Fibroblast of skin of abdomen (primary cell): ENCODE results near the gene DYSF.
A peak's percentile ranks its signal among the peaks of the same experiment; 100 is the strongest.

Experiments used
- DNase-seq: peaks from one replicate; pipeline ENCODE4 v3.0.0-alpha.2; 2013

The DYSF gene

DNA sequence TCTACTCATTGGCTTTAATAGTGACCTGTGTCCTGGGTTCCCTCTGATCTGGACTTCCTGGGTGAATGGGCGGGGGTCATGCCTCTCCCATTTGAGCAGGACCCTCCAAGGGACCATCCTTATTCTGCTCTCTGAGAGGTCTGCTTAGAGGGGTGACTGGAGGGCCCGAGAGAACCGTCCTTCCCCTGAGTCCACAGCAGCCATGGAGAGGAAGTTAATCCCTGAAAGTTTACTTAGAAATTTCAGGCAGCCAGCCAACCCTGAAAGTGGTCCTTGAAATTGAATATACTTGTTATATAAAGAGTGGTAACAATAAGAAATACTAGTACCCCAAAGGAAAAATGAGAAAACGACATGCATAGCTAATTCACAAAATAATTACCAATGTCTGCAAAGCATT, 226.1 kb downstream of the DYSF start:
- DNase-seq: no peak

DNA sequence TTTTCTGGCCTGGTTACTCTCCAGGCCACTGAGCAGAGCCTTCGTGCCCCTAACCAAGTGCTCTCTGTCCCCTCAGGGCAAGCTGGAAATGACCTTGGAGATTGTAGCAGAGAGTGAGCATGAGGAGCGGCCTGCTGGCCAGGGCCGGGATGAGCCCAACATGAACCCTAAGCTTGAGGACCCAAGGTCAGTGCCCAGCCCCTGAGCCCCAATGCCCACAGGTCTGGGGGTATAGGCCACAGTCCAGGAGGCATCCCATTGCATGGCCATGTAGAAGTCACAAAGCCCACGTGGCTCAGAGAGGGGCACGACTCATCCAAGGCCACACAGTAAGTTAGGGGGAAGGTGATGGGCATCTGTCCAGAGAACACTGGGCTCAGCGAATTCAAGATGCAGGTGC, 227.6 kb downstream of the DYSF start:
- DNase-seq: no peak

DNA sequence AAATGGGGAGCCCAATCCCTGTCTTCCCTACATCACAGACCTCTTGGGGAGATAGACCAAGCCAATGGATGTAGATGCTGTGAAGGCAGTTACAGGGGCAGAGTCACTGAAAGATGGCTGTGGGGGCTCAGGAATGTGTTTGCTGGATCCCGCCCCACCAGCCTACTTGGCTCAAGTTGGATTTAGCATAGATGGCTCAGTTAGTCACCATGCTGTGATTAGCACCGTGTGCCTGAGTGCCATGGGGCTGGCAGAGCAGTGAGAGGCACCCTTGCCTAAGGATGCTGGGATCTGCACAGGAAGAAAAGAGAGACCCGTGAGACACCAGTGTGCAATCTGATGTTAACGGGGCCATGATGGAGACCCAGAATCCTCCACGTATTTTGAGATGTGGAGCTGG, 228.3 kb downstream of the DYSF start:
- no peak for DNase-seq

DNA sequence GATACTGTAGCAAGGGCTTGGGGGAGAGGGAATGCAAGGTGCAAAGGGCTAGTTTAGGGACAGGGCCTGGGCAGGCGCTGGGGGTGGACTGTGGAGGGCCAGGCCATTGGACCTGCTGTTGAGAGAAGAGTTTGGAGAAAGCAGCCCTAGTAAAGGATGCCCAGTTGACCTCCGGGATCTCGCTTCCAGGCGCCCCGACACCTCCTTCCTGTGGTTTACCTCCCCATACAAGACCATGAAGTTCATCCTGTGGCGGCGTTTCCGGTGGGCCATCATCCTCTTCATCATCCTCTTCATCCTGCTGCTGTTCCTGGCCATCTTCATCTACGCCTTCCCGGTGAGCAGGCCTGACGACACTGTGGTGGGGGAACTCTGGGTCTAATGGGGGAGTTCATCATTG, 229.0 kb downstream of the DYSF start:
- no peak for DNase-seq

DNA sequence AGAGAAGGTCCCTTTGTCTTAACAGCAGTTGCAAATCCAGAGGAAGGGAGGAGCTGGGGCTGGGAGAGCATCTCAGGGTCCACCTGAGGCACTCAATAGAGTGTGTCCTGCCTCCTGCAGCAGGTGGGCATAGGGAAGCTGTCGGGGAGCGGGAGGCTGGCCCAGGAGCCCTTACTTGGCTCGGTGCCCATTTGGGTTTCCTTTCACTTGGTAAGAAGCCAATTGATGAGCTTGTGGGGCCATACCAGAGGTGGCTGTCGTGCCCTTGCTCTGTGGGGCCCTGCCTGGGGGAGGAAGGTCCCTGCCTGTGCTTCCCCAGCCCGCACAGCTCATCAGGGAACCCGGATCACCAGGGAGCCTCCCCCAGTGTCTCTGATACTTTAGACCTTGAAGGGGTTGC, 229.7 kb downstream of the DYSF start:
- no peak for DNase-seq

DNA sequence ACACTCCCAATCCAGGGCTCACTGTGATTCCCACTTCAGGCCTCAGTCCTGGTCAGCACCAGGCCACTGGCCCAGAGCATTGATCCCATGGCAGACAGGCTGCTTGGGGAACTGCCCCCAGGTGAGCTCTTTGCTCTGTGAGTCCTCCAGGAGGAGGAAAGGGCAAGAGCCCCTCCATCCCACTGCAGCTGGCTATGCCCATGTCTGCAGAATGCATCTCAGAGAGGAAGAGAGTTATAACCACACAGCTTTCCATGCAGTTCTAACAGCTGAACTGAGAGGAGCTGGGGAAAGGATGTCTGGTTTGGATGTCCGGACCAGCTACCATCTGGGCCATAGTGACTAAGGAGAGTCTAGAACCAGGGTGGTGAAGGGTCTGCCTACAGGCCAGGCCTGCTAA, 230.3 kb downstream of the DYSF start:
- no peak for DNase-seq

DNA sequence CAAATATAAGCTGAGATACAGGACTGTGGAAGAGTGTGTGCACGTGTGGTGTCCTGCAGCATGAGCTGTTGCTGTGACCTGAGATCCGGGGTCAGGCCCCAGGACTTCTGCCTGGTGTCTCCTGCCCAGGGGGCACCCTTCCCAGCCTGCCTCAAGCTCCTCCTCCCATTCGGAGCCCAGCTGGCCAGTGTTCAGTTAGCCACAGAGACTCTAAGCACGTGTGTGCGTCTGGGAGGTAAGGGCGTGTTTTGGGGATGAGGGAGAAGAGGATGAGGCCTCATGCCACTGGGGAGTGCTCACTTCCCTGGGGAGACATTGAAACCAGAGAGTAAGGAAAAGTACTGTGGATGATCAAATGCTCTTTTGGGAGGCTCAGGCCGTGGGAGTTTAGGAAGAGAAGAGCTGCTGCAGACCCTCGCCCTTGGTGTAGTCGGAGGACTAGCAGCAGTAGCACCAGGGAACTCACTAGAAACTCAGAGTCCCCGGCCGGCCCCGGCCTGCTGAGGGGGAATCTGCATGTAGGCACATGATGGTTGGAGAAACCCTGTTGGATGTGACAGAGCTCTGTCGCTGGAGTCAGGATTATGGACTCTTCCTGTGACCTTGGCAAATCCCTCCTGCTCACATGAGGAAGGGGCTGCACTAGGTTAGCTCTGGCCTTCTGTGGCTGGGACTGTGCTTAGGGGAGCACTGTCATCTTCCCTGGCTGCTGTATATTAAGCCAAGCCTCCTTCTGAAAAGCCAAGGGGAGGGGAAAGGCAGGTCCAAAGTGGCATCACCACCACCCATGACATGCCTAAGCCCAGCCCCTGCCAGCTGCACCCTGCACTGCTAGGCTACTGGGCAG, 231.1 kb downstream of the DYSF start:
- no peak for DNase-seq

DNA sequence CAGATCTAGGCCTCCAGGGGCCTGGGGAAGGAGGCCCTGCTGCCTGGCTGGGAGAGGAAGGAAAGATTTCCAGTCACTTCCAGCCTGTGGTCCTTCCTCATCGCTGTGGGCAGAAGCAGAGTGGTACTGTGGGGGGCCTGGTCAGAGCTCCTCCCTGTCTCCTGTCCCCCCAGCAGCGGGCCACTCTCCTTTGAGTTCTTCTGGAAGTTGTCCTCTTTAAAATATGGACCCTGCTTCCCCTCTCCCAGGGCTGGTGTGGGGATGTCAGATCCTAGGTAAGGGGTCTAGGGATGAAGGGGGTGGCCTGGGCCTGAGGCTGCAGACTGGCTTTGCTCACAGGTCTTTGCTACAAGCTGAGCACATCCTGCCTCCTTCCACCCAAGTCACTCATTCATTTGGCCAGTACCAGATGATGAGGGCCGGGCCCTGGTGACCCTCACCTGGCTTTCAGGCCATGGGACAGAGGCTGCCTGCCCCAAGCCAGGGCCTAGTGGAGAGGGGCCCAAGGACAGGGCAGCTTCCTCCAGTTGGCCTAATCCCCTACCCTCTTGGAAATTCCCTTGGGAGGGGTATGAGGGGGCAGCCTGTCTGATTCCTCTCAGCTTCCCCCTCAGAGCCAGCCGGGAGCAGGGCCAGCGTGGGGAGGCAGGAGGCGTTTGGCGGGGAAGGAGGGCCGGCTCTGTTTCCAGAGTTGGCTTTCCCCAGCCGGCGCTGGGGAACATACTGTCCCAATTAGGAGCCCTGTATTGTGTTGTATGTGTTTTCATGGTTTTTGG, 231.9 kb downstream of the DYSF start:
- DNase-seq: no peak

DNA sequence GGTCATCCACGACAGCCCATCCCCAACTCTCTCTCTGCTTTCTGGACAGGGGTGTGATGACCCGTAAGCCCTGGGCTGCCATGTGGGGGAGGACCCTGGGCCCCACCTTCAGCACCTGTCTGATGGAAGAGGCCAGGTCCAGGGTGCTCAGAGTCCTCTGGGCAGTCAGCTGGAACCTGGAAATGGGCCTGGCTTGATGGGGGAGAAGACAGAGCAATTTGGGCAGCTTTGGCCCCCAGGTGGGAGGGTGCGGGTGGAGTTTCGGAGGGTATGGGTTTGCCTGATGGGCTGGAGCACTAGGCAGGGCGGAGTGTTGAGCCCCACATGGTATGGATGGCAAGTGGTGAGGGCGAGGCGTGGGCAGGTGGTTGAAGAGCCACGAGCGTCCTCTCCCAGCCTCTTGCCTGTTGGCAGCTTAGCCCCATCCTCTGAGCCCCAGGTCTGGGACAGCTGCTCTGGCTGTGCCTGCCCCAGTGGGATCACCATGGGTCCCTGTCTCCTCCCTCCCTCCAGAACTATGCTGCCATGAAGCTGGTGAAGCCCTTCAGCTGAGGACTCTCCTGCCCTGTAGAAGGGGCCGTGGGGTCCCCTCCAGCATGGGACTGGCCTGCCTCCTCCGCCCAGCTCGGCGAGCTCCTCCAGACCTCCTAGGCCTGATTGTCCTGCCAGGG, 232.7 kb downstream of the DYSF start:
- no peak for DNase-seq

DNA sequence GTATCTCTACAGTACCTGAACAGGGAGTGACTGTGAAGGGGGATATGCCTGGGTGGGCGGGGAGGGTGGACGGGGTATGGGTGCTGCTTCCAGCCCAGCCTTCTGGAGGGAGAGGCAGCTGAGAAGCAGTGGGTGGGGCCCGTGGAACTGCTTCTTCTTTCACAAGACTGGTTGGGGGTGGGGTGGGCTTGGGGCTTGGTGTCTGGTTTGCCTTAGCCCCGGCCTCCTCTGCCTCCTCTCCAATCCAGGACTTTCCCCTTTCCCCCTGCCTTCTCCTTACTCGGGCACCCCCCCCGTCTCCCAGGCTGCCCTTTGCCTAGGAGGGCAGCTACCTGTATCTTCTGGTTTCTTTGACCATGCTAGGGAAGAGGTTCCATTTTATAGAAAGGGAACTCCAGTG, 233.4 kb downstream of the DYSF start:
- no peak for DNase-seq

DNA sequence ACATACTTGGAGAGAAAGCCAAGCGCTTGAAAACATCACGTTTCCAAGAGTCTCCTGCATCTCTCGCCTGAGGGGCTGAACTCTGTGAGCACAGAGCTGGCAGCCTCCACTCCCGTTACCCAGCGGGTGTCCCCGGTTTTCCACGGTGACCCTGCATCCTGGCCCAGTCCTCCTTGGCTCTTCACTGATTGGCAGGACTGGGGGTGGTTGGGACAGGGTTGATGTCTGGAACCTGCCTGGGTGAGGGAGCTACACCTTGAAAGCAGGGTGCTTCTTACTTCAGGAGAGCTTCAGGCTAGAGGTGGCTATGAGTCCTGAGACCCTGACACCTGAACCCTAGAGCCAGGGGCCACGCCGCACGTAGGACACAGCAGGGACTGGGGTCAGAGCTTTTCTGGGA, 234.1 kb downstream of the DYSF start:
- no peak for DNase-seq

DNA sequence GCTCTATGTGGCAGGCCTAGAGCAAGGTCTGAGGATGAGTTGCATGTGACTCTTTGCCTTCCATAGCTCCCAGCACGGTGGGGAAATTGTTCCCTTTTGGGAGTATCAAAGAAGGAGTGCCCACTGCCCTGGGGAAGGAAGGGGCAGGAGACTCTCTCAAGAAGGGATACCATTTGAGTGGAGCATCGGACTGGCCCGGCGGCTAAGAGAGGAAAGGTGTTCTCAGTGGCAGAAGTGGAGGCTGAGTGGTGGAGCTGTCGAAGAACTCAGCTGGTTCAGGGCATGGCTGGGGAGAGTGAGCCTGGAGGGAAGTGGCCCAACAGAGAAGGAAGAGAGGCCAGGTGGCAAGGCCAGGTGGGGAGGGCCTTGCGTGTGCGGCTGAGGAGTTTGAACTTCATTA, 235.2 kb downstream of the DYSF start:
- DNase-seq: no peak

DNA sequence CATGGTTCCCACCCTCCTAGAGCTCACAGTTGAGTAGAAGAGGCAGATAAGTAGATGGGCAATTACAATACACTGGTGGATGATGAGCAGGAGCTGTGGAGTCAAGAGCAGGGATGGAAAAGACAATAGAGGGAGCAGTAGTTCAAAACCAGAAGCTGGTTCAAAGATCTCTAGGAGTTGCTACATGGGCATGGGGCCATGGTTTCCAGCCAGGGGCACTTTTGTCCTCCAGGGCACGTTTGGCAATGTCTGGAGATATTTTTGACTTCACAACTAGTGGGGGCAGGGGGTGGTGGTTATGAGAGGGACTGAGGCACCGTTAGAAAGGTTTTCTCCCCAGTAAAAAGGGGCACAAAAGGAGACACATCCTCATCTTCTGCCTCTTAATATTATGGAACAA, 236.0 kb downstream of the DYSF start:
- no peak for DNase-seq

DNA sequence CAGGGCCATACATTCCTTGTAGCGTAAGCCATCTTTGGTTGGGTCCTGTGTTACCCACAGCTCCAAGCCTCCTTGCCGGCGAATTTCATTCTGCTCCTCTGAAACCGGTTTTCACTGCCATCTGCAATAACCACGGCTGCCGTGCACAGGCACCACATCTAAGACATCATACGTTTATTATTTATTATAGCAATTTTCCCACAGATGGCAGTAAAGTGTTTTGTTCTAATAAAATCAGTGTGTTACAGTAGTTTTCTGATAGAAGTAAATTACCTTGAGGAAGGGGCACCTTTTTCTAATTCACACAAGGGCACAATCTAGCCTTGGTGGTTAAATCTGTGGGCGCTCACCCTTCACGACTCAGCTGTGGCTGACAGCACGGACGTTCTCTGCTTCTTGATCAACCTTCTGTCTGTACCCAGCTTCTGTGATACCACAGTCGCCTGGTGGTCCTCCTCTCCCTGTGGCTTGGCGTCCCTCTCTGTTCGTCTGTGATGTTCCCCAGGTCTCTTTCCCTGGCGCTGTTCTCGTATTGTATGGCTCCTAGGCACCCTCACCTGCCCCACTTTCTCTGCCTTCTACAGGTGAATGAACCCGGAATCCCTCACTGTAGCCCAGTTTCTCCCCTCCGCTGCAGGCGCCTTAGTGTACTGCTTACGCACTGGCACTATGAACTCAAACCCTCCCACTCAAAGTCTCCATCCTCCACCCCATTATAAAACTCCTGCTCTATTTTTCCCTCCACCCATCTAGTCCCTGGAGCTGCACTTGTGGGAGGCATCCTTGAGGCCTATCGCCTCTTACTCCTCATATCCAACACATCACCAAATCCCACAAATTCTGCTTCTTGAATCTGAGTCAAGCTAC, 236.8 kb downstream of the DYSF start:
- DNase-seq: peak; percentile 9

DNA sequence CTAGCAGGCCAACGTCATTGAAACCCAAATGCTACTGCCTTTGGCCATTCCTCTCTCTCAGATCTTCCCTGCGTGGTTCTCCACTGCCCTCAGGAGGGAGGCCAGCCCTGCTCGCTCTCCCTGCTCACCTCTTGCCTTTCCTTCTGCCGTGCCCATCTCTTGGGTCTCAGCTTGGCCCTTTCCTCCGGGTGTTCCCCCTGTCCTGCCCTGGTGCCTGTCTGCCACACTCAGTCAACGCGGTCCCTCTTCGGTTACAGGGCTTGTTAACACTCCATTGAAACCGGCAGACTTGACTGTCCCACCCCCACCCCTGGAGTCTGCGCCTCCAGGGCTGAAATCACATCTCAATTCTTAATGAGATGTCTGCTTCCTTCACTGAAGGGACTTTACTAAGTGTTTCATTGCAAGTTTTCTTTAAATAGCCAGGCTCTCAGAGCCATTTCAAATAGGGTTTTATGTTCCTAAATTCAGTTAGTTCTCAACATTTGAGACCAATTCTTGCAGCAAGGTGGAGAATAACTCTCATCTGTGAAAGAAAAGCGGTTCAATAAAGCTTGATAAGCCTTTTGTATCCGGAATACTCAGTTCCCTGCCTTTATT, 237.6 kb downstream of the DYSF start:
- DNase-seq: no peak

DNA sequence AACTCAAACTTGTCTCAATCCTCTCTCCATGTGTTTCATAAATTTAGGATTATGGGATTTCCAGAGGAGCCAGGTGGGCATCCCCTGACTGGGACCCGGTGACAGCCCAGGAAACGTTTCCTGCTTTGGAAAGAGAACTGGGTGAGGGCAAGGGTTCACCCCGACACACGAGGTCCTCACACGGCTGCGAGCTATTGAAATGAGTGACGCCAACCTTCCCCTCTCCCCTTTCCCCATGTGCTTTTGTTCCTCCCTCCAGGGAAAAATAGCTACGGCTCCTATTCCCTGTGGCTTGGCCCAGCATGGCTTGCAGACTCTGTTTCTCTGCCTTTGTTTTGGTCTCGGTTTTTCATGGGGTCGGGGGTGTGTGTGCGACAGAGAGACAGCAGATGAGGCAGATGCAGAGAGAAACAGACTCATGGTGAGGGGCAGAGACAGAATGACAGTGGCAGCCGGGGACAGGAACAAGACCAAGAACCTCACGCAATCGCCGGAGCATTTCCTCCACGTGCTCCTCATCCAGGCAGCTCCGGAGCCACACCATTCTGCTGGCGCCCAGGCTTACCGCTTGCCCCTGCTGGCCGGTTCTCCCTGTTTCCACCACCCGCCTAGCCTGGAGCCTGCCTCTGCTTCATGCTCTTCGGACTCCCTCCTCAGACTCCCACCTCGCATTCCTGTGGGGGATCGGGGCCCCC, 238.5 kb downstream of the DYSF start:
- DNase-seq: peak; percentile 27

DNA sequence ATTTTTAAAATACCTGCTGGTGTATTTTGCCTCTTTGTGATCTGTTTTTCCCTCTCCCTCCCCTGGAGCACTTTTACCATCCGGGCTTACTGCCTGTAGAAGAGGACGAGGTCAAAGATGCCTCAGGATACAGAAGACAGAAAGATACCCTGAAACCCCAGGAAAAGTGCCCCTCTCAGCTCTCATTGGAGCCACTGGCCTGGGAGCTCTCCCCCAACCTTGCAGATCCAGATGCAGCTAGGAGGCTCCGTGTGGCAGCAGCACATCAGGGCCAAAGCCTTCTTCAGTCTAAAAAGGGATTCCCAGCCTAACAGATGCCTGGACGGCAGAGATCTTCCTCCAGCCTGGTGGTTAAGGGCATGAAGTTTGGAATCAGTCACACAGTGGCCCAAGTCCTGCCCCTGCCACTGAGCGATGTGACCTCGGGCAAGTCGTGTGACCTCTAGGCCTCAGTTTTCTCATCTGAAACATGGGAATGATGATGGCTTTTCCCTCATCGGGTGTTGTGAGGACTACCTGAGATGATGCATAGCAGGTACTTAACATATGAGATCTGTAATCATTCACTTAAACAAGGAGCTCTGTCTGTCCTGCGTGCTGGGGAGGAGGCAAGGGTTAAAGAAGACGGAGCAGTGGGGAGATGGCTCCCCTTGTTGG, 239.4 kb downstream of the DYSF start:
- DNase-seq: no peak

DNA sequence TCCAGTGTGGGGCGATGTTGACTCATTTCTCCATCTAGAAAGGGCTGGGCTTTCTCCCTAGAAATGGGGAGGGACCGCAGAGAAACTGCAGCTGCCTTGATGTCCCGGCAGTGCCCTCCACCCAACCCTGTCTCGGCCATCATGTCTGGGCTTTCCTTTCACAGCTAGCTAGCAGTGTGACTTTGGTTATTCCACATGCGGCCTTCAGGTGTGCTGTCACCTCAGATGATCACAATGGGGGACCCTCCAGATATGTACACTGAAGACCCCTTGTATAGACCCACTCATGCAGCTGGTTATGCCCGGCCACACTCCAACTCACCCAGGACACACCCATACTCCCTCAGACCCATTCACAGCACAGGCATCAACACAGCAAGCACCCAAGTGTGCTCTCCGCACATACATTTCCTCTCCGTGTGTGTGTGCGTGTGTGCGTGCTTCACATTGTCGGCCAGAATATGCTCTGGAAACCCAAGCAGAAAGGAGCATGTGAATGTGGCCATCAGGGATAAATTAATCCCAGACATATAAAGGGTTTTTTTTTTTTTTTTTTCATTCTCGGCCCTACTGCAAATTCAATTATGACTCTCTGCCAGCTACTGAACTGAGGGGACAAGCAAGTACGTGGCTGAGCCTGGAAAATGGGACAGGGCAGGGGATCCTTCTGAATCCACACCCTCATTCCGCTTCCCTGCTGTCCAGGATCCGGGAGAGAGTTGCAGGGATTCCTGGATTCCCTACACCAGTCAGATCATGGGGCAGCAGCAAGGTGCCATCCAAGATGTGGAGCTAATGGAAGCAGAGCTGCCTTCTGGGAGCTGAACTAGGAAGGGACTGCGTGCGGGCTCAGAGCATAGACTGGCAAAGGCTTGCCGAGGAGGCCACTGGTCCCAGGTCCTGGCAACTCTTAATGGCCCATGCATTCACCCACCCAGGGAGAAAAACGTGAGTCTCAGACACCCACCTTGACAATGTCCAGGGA, 240.2 kb downstream of the DYSF start:
- DNase-seq: peak; percentile 62

DNA sequence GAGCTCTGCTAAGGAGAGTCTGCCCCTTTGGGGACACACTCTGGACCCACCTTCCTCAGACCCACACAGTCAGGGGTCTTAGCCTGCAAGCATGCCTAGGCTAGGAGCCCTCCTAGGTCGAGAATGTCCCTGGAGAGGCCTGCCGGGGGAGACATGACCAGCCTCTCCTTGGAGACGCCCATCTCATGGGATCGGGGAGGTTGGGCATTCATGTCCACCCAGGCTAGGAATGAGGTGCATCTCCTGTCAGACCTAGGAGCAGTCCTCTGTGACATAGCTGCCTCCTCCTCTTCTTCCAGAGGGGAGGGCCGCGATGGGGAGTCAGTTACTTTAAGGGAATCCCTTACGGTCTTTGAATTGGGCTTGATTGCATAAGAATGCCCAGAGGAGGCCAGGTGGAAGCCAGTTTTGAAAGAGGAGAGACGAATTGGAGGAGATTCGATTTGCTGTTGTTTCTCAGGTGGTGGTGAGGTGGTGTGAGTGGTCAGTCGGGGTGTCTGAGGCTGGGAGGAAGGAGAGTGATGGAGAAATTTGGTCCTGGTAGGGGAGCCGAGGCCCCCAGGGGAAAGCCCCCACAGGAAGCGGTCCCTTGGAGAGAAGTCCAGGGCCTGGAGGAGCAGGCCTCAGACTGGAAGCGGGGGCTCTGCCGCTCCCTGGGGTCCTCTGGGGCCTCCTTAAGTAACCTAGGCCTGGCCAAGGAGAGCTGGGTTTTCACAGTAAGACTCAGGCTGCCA, 241.3 kb downstream of the DYSF start:
- no peak for DNase-seq
